Neural crest cell (in vitro differentiated cells): ENCODE measurements around the gene RGS17. TPM values are rescaled to one million over a fixed set of nuclear protein-coding genes. Genes with fewer than 3 reads are reported as not detected.

Source experiments
- DNase-seq: peaks from one replicate; pipeline ENCODE4 v3.0.0; 2021; ENCODE audit warnings: low read depth, mixed read lengths, low spot score
- H3K27ac Mint-ChIP-seq: one replicate; pipeline ENCODE4 v1.8.0; 2021; ENCODE audit warnings: mild to moderate bottlenecking, mixed read lengths; ENCODE audit not compliant: unreplicated experiment
- H3K27me3 Mint-ChIP-seq: 2 replicates; pipeline ENCODE4 v1.8.0; 2021; ENCODE audit warnings: low read depth, mild to moderate bottlenecking, mixed read lengths
- H3K36me3 Mint-ChIP-seq: 2 replicates; pipeline ENCODE4 v1.8.0; 2021; ENCODE audit warnings: low read depth, mild to moderate bottlenecking, mixed read lengths
- H3K4me1 Mint-ChIP-seq: 2 replicates; pipeline ENCODE4 v1.8.0; 2021; ENCODE audit warnings: mixed read lengths
- H3K4me3 Mint-ChIP-seq: one replicate; pipeline ENCODE4 v1.8.0; 2021; ENCODE audit warnings: mild to moderate bottlenecking, mixed read lengths
- H3K9me3 Mint-ChIP-seq: 2 replicates; pipeline ENCODE4 v1.8.0; 2021; ENCODE audit warnings: mixed read lengths
- total RNA-seq: library from RNA; stranded (reverse); gene quantifications from 2 replicates; pipeline ENCODE4 v1.2.1, GENCODE V29; 2021
- TF ChIP-seq, protein P1 (sequence below): fragments of 200-600 bp; sonication (generic); conservative IDR thresholded peaks from 2 replicates; pipeline ENCODE4 v1.5.0; 2021; ENCODE audit warnings: antibody characterized with exemption, mild to moderate bottlenecking

RGS17 gene
- total RNA-seq, 1 donor from 2014 or later: 4.7 TPM

- H3K9me3 Mint-ChIP-seq: no peaks in the 10 kb centered on the region
- peaks cover 44% of the 10 kb centered on the region for H3K4me1 Mint-ChIP-seq
- TF ChIP-seq, protein P1, sequence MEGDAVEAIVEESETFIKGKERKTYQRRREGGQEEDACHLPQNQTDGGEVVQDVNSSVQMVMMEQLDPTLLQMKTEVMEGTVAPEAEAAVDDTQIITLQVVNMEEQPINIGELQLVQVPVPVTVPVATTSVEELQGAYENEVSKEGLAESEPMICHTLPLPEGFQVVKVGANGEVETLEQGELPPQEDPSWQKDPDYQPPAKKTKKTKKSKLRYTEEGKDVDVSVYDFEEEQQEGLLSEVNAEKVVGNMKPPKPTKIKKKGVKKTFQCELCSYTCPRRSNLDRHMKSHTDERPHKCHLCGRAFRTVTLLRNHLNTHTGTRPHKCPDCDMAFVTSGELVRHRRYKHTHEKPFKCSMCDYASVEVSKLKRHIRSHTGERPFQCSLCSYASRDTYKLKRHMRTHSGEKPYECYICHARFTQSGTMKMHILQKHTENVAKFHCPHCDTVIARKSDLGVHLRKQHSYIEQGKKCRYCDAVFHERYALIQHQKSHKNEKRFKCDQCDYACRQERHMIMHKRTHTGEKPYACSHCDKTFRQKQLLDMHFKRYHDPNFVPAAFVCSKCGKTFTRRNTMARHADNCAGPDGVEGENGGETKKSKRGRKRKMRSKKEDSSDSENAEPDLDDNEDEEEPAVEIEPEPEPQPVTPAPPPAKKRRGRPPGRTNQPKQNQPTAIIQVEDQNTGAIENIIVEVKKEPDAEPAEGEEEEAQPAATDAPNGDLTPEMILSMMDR: no peak
- peak overlapping the region; percentile 97 for H3K4me3 Mint-ChIP-seq
- H3K36me3 Mint-ChIP-seq: peaks cover 20% of the 10 kb centered on the region
- no peak for DNase-seq
- no peaks in the 10 kb centered on the region for H3K27me3 Mint-ChIP-seq
- peak overlapping the region; percentile 99 for H3K27ac Mint-ChIP-seq
Observed at GRCh38 chr6:152983637-152984512, 147.2 kb downstream of the RGS17 start.

- DNase-seq: peak; percentile 94
- peaks cover 20% of the 10 kb centered on the region for H3K36me3 Mint-ChIP-seq
- H3K4me3 Mint-ChIP-seq: peak within 1 kb of the TSS; percentile 97
- TF ChIP-seq, protein P1: no peak
- peaks cover 51% of the 10 kb centered on the region for H3K4me1 Mint-ChIP-seq
- no peaks in the 10 kb centered on the region for H3K27me3 Mint-ChIP-seq
- H3K9me3 Mint-ChIP-seq: no peaks in the 10 kb centered on the region
- peak within 1 kb of the TSS; percentile 100 for H3K27ac Mint-ChIP-seq
Observed at GRCh38 chr6:152982904-152983636, 148.0 kb downstream of the RGS17 start, which contains the start of gene FBXO5. Gene FBXO5, minus strand, starts transcription at chr6:152983041. Its CDS starts 82 bp downstream, at chr6:152982959.

DNA sequence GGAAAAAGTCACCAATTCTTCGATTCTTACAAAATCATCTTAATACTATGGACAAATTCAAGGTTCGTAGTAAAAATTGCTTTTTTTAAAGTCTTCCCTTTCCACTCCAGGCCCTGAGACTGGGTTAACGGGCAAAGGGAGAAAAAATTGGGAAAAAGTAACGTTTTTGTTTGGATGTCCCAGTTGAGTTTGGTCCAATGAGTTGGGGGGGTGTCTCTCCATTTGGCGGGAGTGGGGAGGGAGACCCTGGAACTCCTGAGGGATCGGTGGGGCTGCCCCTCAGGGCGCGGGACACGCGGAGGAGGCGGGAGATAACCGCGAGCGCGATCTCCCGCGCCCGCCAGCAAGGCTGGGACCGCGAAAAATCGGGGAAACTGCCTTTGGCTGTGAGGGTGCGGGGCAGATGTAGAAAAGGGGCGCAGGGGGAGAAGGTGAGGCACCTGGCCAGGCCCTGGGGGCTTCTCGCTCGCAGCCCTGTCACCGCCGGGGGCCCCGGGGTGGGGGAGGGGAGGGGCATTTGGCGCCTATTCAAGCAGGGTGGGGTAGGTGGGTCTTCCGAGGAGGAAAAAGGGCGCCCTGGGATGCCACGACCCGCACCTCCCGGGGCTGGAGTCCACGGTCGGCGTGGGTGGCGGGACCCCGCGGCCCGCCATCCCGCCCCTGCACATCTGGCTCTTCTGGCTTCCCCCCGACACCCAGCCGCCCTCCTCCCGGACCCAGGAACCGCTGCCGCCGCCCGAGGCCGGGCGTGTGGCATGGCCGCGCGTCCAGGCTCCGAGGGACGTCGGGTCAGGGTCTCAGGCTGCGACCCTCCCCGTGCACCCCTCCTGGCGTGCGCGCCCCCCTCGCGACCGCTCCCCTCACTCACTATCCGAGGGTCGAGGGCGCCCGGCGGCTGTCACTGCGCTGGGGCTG, 148.8 kb downstream of the RGS17 start:
- DNase-seq: peak; percentile 13
- H3K4me3 Mint-ChIP-seq: peak overlapping the region; percentile 97
- H3K27ac Mint-ChIP-seq: peak overlapping the region; percentile 94
- H3K4me1 Mint-ChIP-seq: peaks cover 58% of the 10 kb centered on the region
- H3K36me3 Mint-ChIP-seq: peaks cover 19% of the 10 kb centered on the region
- no peaks in the 10 kb centered on the region for H3K27me3 Mint-ChIP-seq
- TF ChIP-seq, protein P1: no peak
- no peaks in the 10 kb centered on the region for H3K9me3 Mint-ChIP-seq

- Mint-ChIP-seq H3K9me3 (no peaks in the 10 kb centered on the region), H3K27ac (peak overlapping the region; percentile 5), H3K4me1 (peaks cover 63% of the 10 kb centered on the region), H3K4me3 (peak overlapping the region; percentile 87), H3K36me3 (peaks cover 20% of the 10 kb centered on the region), H3K27me3 (no peaks in the 10 kb centered on the region)
- no peak for DNase-seq
- TF ChIP-seq, protein P1: no peak
Observed at GRCh38 chr6:152981219-152981618, 149.9 kb downstream of the RGS17 start.

GRCh38 chr6:152980656-152981055, 150.4 kb downstream of the RGS17 start:
- Mint-ChIP-seq H3K27me3 (no peaks in the 10 kb centered on the region), H3K4me3 (peak overlapping the region; percentile 87), H3K27ac (no peak overlapping the region), H3K36me3 (peaks cover 19% of the 10 kb centered on the region), H3K9me3 (no peaks in the 10 kb centered on the region), H3K4me1 (peaks cover 65% of the 10 kb centered on the region)
- TF ChIP-seq, protein P1: no peak
- no peak for DNase-seq
